Measurements from ENCODE around the gene SLC12A7.

Gene SLC12A7

DNA sequence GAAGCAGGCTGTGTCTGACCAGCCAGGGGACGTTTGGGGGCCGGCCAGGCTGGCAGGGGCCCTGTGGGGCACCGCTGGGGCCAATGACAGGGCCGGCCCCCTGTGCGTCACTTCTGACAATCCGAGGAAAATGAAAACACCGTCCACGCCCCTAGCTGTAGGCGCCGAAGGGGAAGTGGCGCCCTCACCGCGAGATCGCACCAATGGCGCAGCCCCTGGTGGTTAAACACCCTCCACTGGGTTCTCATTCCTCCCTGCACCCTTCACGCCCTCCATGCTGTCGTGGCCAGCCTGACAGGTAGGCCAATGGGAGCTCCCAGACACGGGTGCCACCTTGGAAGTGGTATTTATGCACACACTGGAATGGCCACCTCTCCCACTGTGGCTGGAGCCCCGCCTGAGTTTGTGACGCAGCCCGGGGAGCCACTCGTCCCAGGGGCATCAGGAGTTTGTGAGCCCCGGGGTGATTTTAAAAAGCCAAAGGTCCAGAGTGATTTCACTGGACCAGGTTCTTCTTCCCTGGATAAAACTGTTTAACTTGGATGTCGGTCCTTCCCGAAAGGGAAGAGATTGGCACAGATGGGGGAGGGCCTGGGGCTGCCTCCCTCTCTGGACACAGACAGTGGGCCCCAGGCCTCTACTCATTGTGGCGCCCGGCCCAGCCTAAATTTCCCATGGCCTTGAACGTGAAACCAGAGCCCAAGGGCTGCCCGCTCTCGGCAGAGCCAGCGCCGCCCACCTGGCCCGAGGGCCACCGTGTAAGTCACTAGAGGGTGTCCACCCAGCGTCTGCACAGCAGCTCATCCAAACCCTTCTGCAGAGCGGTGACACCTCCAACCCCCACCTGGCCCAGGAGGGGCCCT is 53.5 kb downstream of the SLC12A7 start:
- ChIA-PET CTCF (no interaction called here), POLR2A (no interaction called here)
- DNase-seq (ENCODE audit: extremely low spot score): no peak
- TF ChIP-seq, protein P1, sequence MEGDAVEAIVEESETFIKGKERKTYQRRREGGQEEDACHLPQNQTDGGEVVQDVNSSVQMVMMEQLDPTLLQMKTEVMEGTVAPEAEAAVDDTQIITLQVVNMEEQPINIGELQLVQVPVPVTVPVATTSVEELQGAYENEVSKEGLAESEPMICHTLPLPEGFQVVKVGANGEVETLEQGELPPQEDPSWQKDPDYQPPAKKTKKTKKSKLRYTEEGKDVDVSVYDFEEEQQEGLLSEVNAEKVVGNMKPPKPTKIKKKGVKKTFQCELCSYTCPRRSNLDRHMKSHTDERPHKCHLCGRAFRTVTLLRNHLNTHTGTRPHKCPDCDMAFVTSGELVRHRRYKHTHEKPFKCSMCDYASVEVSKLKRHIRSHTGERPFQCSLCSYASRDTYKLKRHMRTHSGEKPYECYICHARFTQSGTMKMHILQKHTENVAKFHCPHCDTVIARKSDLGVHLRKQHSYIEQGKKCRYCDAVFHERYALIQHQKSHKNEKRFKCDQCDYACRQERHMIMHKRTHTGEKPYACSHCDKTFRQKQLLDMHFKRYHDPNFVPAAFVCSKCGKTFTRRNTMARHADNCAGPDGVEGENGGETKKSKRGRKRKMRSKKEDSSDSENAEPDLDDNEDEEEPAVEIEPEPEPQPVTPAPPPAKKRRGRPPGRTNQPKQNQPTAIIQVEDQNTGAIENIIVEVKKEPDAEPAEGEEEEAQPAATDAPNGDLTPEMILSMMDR (IDR thresholded peaks at IDR 0.05; ENCODE audit: control extremely low read depth, extremely low read depth, low read depth, missing control alignments): no peak

DNA sequence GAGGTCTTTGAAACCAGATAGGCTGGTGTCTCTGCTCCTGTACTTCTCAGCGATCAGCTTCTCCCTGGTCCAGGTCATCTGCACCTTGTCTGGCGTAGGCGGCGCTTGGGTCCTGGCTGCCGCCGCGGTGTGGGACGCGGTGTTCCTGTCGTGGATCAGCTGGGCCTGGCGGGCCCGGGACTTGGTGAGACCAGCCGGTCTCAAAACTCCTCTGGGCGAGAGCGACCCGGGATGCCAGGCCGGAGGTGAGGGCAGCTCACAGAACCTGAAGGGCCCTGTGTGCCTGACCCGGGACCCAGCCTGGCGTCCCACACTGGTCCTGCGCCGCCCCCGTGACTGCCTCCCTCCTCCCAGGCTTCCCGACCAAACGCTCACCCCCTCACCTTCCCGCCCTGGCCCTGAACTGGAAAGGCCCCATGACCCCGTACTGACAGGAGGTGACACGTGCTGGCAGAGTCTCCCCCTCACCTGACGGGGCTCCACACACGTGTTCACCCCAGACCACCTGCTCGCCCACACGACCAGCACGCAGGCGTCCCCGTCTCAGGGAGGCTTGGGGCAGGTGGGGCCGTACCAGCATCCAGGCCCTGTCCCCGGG is 54.3 kb downstream of the SLC12A7 start:
- no peak for DNase-seq (ENCODE audit: extremely low spot score)
- TF ChIP-seq, protein P1 (IDR thresholded peaks at IDR 0.05; ENCODE audit: control extremely low read depth, extremely low read depth, low read depth, missing control alignments): no peak
- ChIA-PET POLR2A (no interaction called here), CTCF (no interaction called here)

DNA sequence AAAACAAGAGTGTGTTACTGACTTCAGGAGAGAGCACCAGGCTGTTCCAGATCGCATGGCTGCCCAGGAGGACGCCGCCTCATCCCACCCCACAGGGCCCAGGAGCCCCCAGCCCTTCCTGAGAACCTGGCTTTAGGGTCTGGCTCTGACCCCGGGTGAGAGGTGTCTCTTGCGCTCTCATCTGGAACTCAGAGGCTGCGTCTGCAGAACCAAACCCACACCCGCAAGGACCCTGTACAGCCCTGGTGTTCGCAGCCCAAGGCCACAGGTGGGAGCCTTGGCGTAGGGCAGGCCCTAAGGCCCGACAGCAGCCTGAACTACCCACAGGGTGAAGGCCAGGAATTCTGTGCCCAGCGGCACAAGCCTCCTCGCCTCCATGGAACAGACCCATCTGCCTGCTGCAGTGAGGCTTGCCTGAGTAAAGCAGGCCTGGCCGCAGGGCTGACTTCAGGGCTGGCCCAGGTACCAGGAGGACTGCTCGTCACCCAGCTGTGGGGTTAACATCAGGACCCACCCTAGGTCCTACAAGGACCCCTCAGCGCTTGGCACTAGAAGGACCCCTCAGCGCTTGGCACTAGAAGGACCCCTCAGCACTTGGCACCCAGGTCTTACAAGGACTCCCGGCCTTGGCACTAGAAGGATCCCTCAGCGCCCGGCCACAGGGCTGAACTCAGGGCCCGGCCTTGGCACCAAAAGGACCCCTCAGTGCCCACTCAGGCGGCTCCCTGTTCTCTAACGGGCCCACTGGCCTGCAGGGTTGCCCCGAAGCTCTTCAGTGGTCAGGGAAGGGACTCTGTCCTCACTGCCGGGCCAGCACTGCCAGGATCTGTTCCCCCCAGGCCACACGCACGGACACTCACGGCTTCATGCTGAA is 55.0 kb downstream of the SLC12A7 start:
- CTCF ChIA-PET: no interaction called here
- TF ChIP-seq, protein P1 (IDR thresholded peaks at IDR 0.05; ENCODE audit: control extremely low read depth, extremely low read depth, low read depth, missing control alignments): no peak
- no peak for DNase-seq (ENCODE audit: extremely low spot score)
- POLR2A ChIA-PET: no interaction called here

DNA sequence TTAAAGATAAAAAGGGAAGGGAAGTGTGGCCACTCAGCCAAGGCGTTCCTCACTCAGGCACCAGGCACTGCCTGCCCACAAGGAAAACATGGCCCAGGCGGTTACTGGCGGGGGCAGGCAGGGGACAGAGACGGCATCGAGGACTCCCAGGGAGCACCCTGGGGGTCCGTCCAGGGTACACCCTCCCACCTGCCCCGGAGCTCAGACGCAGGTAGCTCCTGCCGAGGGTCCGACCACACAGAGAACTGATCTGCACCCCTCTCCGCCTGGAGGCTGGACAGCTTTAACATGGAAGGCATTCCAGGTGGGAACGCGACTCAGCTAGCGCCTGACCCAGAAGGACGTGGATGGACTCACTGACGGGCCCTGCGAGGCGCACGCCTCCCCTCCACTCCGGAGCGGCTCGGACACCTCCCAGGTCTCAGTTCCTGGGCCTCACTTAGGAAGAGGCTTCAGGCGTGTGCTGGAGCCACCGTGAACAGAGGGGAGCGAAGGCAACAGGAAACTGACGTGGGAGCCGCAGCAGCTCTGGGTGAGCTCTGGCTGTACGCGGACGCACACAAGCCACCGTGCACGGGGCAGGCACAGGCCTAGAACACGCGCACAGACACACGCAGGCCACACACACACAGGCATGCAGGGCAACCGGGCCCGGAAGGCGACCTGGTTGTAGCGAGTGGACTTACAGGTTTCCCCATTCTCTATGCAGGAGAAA is 55.8 kb downstream of the SLC12A7 start:
- CTCF ChIA-PET: no interaction called here
- POLR2A ChIA-PET: no interaction called here
- TF ChIP-seq, protein P1 (IDR thresholded peaks at IDR 0.05; ENCODE audit: control extremely low read depth, extremely low read depth, low read depth, missing control alignments): no peak
- no peak for DNase-seq (ENCODE audit: extremely low spot score)

DNA sequence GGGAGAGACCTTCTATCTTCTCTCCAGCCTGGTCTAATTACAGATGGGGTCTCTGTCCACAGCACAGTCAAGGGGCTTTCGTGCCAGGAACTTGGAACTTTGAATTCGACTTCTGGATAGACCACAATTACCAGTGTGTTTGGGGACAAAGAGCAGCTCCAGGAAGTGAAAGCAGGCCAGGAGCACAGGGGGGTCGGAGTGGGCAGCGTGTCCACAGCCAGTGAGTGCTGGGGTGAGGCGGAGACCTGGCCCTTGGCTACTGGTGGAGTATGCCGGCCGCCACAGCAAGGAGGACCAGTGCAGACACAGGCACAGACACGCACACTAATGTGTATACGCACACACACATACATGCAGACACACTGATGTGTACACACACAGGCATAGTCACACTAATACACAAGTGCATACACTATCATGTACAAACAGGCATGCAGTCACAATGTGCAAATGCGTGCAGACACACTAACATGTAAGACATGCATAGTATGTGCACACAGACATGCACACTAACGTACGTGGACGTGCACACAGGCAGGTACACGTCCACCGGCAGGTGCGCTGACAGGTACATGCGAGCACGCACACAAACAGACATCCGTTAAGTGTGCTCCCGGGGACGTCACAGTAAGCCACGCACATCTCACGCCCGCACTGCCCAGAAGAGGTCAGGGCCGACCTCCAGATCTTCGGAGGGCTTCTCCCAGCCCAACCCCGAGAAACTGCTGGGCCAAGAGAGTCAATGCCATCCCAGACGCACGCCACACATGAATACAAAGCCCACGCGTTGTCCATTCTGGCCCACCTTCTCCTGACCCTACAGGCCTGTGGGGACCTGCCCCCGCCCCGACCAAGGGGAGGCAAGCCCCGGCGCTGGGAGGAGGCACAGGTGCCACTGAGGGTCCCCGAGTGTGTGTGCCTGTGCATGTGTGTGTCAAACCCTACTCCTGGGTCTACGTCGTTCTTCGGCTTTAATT is 56.8 kb downstream of the SLC12A7 start:
- ChIA-PET CTCF (no interaction called here), POLR2A (no interaction called here)
- TF ChIP-seq, protein P1 (IDR thresholded peaks at IDR 0.05; ENCODE audit: control extremely low read depth, extremely low read depth, low read depth, missing control alignments): no peak
- DNase-seq (ENCODE audit: extremely low spot score): no peak

All from GM10248 (cell line).